Activated CD4-positive, alpha-beta T cell treated with anti-CD3 and anti-CD28 coated beads, Interleukin-2, amount 50 U/mL, for 48 hours (primary cell): ENCODE results near the gene TACC3.

Source experiments
- DNase-seq, 2 experiments: peaks; one replicate each; pipeline ENCODE4 v3.0.0-alpha.2; 2020

Gene TACC3

GRCh38 chr4:1705732-1706131 lies 15.6 kb upstream of the TACC3 start:
- no peak for DNase-seq

- DNase-seq = no peak
Measured at GRCh38 chr4:1706358-1706757, 15.0 kb upstream of the TACC3 start.

GRCh38 chr4:1708581-1708980 lies 12.7 kb upstream of the TACC3 start:
- DNase-seq = no peak

GRCh38 chr4:1711055-1711570 lies 10.2 kb upstream of the TACC3 start:
- DNase-seq = no peak

- peak; percentile 34 to 53 for DNase-seq
Measured at GRCh38 chr4:1711571-1712215, 9.6 kb upstream of the TACC3 start.

- DNase-seq = peak; percentile 99
Measured at GRCh38 chr4:1712216-1713002, 8.9 kb upstream of the TACC3 start, which contains the start of gene SLBP. Gene SLBP, minus strand, starts transcription at chr4:1712319. Its CDS starts 131 bp downstream, at chr4:1712188.

- DNase-seq = no peak
Measured at GRCh38 chr4:1713003-1713851, 8.1 kb upstream of the TACC3 start.

- no peak for DNase-seq
Measured at GRCh38 chr4:1714303-1715001, 6.9 kb upstream of the TACC3 start.

GRCh38 chr4:1715002-1715758 lies 6.1 kb upstream of the TACC3 start:
- DNase-seq = no peak

- no peak for DNase-seq
Measured at GRCh38 chr4:1716065-1716945, 5.0 kb upstream of the TACC3 start.

- DNase-seq = no peak
Measured at GRCh38 chr4:1717129-1718094, 3.9 kb upstream of the TACC3 start.

- no peak for DNase-seq
Measured at GRCh38 chr4:1718095-1718850, 3.0 kb upstream of the TACC3 start.

GRCh38 chr4:1720163-1720983 lies 948 bp upstream of the TACC3 start:
- peak; percentile 54 to 61 for DNase-seq

GRCh38 chr4:1721666-1722550 lies 587 bp downstream of the TACC3 start:
- no peak for DNase-seq

GRCh38 chr4:1722551-1723118 lies 1.3 kb downstream of the TACC3 start:
- peak in 1 of 2 experiments; percentile 50 for DNase-seq

GRCh38 chr4:1723131-1723801 lies 1.9 kb downstream of the TACC3 start:
- peak; percentile 54 to 61 for DNase-seq
